ENCODE results near the gene METTL16. TPM values are rescaled to one million over a fixed set of nuclear protein-coding genes. Genes with fewer than 3 reads are reported as not detected.

The METTL16 gene
- total and polyA plus RNA-seq, 2 of the 8 experiments (the other 6 are each of a cell fraction or from before 2014, with no cell fraction given): 22.8 to 59.4 TPM

- TF ChIP-seq KDM5A (IDR thresholded peaks at IDR 0.05; ENCODE audit: low read length) (no peak), KDM1A (IDR thresholded peaks at IDR 0.05; ENCODE audit: borderline replicate concordance, low read length) (no peak), POLR2A (IDR thresholded peaks at IDR 0.05; ENCODE audit: control extremely low read depth in 1 of 2, low read depth in 2 of 2, low read length in 2 of 2) (no peak), NANOG (IDR thresholded peaks at IDR 0.05; ENCODE audit: insufficient read depth, low read depth, low read length, poor library complexity, severe bottlenecking) (no peak), POLR2AphosphoS5 (IDR thresholded peaks at IDR 0.05; ENCODE audit: low read depth, low read length) (no peak), TAF1 (IDR thresholded peaks at IDR 0.05; ENCODE audit: low read depth, low read length) (no peak), SP4 (IDR thresholded peaks at IDR 0.05; ENCODE audit: low read length) (no peak)
- TF ChIP-seq, protein P1, sequence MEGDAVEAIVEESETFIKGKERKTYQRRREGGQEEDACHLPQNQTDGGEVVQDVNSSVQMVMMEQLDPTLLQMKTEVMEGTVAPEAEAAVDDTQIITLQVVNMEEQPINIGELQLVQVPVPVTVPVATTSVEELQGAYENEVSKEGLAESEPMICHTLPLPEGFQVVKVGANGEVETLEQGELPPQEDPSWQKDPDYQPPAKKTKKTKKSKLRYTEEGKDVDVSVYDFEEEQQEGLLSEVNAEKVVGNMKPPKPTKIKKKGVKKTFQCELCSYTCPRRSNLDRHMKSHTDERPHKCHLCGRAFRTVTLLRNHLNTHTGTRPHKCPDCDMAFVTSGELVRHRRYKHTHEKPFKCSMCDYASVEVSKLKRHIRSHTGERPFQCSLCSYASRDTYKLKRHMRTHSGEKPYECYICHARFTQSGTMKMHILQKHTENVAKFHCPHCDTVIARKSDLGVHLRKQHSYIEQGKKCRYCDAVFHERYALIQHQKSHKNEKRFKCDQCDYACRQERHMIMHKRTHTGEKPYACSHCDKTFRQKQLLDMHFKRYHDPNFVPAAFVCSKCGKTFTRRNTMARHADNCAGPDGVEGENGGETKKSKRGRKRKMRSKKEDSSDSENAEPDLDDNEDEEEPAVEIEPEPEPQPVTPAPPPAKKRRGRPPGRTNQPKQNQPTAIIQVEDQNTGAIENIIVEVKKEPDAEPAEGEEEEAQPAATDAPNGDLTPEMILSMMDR (IDR thresholded peaks at IDR 0.05; ENCODE audit: control extremely low read depth in 1 of 3, insufficient read depth in 1 of 3, low read depth in 1 of 3, low read length in 3 of 3): no peak
Measured at GRCh38 chr17:2427910-2428309, 83.8 kb downstream of the METTL16 start (continued).
